ENCODE results near the gene SLC6A17. TPM values are rescaled to one million over a fixed set of nuclear protein-coding genes. Genes with fewer than 3 reads are reported as not detected.

The SLC6A17 gene
- total and polyA plus RNA-seq, 9 of the 15 experiments (the other 6 are each of a cell fraction or from before 2014, with no cell fraction given) = not detected

GRCh38 chr1:110205591-110206155 lies 55.4 kb downstream of the SLC6A17 start (continued):
- no peak for TF ChIP-seq COPS2 (conservative IDR thresholded peaks at IDR 0.05)
- TF ChIP-seq, protein P1, sequence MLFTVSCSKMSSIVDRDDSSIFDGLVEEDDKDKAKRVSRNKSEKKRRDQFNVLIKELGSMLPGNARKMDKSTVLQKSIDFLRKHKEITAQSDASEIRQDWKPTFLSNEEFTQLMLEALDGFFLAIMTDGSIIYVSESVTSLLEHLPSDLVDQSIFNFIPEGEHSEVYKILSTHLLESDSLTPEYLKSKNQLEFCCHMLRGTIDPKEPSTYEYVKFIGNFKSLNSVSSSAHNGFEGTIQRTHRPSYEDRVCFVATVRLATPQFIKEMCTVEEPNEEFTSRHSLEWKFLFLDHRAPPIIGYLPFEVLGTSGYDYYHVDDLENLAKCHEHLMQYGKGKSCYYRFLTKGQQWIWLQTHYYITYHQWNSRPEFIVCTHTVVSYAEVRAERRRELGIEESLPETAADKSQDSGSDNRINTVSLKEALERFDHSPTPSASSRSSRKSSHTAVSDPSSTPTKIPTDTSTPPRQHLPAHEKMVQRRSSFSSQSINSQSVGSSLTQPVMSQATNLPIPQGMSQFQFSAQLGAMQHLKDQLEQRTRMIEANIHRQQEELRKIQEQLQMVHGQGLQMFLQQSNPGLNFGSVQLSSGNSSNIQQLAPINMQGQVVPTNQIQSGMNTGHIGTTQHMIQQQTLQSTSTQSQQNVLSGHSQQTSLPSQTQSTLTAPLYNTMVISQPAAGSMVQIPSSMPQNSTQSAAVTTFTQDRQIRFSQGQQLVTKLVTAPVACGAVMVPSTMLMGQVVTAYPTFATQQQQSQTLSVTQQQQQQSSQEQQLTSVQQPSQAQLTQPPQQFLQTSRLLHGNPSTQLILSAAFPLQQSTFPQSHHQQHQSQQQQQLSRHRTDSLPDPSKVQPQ (CRISPR knock-in tag; IDR thresholded peaks at IDR 0.05; ENCODE audit: borderline replicate concordance) = no peak

DNA sequence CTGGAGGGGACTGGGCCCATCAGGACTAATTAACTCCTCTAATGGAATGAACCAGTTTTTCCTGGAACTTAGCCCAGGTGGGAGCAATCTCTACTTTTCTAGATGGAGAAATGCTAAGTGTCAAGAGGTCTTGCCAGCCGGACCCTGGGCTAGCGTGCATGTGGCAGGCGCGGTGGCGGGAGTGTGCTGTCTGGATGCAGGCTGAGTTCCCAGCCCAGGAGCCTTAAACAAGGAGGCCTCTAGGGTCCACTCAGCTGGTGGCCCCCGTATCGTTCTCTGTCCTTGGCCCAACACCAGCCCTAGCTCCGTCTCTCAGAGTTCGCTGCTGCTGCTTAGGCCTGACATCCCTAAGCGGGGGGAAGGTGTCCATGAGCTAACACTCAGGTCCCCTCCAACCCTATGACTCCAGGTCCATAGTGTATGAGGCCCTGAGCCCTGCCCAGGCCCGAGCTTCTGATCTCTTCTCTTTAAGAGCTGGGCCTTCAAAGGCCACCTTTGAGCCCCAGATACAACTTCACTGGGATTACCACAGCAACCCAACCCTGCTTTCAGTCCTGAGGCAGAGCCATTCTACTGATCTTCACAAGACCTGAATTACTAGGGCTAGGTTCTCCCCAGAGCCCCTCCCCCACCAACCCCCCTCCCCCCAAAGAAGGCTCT lies 56.1 kb downstream of the SLC6A17 start:
- Histone ChIP-seq H3K4me3 (no peak overlapping the region), H2AFZ (ENCODE audit: low read depth, low read length) (no peak overlapping the region), H3K27me3 (ENCODE audit: control insufficient read depth in 2 of 2, insufficient read depth in 2 of 2, low read length in 2 of 2) (peaks cover 4 to 29% of the 10 kb centered on the region in 2 experiments; a peak in 4 of 5 replicates), H4K20me1 (replicated peaks; ENCODE audit: control insufficient read depth, insufficient read depth, low read length) (peaks cover 10% of the 10 kb centered on the region; the same call in 1 of the 2 replicates), H3K4me1 (replicated peaks in 1 of 2; ENCODE audit: control insufficient read depth in 2 of 2, insufficient read depth in 2 of 2, low read length in 2 of 2) (peaks cover 0 to 21% of the 10 kb centered on the region in 2 experiments; a peak in 3 of 5 replicates), H3K36me3 (ENCODE audit: control insufficient read depth, insufficient read depth, low read length) (no peaks in the 10 kb centered on the region), H3K9me3 (replicated peaks; ENCODE audit: control insufficient read depth, insufficient read depth, low read depth, low read length) (no peaks in the 10 kb centered on the region), H3K9ac (ENCODE audit: insufficient read depth in 1 of 2, low read depth in 2 of 2, low read length in 2 of 2) (no peak overlapping the region), H3K9me1 (ENCODE audit: control insufficient read depth, insufficient read depth, low read length) (peaks cover 2% of the 10 kb centered on the region), H3K79me2 (ENCODE audit: control insufficient read depth, insufficient read depth, low read length) (no peaks in the 10 kb centered on the region), H3K4me2 (ENCODE audit: insufficient read depth, low read length) (no peak overlapping the region), H3K27ac (ENCODE audit: extremely low read depth, low read depth, low read length) (no peak overlapping the region)
- ChIA-PET CTCF (ENCODE audit: low intra/inter-chr PET ratio) (interaction anchor here (1.0 to 5.3 kb wide), 3 partner anchors 106 to 255 kb away, joined by 3 to 58 read pairs (median 24); no protein-coding TSS in a partner anchor), POLR2A (interaction anchor here (0.7 to 1.6 kb wide), 3 partner anchors 16 to 254 kb away, joined by 3 to 9 read pairs (median 3); no protein-coding TSS in a partner anchor)
- BruUV-seq (replicated peaks) = no TSS peak
- intact Hi-C loops (cut with micrococcal nuclease) (loop anchor here (2.0 kb wide), 1 partner anchor 56 kb away; no protein-coding TSS in a partner anchor), in situ Hi-C loops (cut with MboI) (no loop called here)
- ATAC-seq (no peak), DNase-seq (ENCODE audit: extremely low read depth in 1 of 4, low spot score in 3 of 4) (no peak), FAIRE-seq (no peak)
- 20% methylated on average over 11 of the region's 11 CpGs for WGBS (ENCODE audit: insufficient coverage, low coverage, missing lambda C conversion rate)
- TF ChIP-seq NR4A1 (CRISPR knock-in tag; IDR thresholded peaks at IDR 0.05) (no peak), NR4A1 (tag; IDR thresholded peaks at IDR 0.05) (no peak), RBM34 (IDR thresholded peaks at IDR 0.05; ENCODE audit: borderline replicate concordance, insufficient read depth, low read length) (no peak), HDAC6 (IDR thresholded peaks at IDR 0.05; ENCODE audit: low read depth, low read length) (no peak), PHF21A (IDR thresholded peaks at IDR 0.05; ENCODE audit: borderline replicate concordance, low read depth) (no peak), COPS2 (conservative IDR thresholded peaks at IDR 0.05) (no peak), ZNF175 (CRISPR knock-in tag; IDR thresholded peaks at IDR 0.05; ENCODE audit: low read depth) (no peak), ZNF518B (CRISPR knock-in tag; IDR thresholded peaks at IDR 0.05) (no peak)
- TF ChIP-seq, protein P2, sequence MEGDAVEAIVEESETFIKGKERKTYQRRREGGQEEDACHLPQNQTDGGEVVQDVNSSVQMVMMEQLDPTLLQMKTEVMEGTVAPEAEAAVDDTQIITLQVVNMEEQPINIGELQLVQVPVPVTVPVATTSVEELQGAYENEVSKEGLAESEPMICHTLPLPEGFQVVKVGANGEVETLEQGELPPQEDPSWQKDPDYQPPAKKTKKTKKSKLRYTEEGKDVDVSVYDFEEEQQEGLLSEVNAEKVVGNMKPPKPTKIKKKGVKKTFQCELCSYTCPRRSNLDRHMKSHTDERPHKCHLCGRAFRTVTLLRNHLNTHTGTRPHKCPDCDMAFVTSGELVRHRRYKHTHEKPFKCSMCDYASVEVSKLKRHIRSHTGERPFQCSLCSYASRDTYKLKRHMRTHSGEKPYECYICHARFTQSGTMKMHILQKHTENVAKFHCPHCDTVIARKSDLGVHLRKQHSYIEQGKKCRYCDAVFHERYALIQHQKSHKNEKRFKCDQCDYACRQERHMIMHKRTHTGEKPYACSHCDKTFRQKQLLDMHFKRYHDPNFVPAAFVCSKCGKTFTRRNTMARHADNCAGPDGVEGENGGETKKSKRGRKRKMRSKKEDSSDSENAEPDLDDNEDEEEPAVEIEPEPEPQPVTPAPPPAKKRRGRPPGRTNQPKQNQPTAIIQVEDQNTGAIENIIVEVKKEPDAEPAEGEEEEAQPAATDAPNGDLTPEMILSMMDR (IDR thresholded peaks at IDR 0.05 in 2 of 3, conservative IDR thresholded peaks at IDR 0.05 in 1 of 3; ENCODE audit: insufficient read depth in 2 of 3, low read depth in 1 of 3, low read length in 3 of 3) = no peak

Measured in K562 (cell line).